ENCODE measurements around the gene ZDHHC3.

Gene ZDHHC3, protein sequence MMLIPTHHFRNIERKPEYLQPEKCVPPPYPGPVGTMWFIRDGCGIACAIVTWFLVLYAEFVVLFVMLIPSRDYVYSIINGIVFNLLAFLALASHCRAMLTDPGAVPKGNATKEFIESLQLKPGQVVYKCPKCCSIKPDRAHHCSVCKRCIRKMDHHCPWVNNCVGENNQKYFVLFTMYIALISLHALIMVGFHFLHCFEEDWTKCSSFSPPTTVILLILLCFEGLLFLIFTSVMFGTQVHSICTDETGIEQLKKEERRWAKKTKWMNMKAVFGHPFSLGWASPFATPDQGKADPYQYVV

DNA sequence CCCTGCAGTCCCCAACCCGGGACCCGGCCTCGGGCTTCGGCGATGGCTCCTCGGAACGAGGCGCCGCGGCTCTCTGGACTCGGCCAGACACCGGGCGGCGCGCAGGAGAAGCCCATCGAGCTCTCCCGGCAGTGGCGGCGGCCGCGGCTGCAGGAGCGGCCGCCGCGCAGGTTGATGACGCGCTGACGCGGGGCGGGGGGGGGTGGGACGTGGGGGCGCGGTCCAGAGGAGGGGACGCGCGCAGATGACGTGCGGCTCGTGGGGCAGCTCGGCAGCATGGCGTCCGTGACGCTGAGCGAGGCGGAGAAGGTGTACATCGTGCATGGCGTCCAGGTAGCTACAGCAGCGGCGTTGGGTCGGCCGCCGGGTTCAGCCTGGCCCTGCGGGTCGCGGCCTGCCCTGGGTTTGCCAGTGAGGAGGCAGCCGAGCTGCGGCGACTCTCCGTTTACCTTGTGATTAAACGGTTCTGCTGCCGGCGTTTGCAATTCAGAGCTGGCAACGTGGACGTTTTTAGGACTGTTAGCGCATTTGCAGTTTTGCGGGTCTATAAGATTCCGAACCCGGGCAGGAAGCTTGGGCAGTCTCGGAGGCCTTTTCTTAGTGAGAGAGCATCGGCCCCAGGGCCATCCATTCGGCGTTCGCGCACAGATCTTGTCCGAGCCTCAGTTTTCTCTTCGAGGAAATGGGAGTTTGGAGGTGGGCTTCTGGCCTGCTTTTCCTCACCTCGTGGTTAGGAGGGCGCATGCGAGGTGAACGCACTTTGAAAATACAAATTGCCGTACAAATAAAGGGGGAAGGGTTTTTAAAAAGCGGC, at the start of gene ZDHHC3, which contains the start of gene EXOSC7:
ZDHHC3 (minus strand) TSS at position 173 of the 814 bp plus-strand sequence. CDS start 16,738 bp downstream, outside the sequence.
EXOSC7 (plus strand) TSS at position 243 of the 814 bp plus-strand sequence; CDS start at position 277, 34 bp downstream.
- peak; percentile 74 for DNase-seq

DNA sequence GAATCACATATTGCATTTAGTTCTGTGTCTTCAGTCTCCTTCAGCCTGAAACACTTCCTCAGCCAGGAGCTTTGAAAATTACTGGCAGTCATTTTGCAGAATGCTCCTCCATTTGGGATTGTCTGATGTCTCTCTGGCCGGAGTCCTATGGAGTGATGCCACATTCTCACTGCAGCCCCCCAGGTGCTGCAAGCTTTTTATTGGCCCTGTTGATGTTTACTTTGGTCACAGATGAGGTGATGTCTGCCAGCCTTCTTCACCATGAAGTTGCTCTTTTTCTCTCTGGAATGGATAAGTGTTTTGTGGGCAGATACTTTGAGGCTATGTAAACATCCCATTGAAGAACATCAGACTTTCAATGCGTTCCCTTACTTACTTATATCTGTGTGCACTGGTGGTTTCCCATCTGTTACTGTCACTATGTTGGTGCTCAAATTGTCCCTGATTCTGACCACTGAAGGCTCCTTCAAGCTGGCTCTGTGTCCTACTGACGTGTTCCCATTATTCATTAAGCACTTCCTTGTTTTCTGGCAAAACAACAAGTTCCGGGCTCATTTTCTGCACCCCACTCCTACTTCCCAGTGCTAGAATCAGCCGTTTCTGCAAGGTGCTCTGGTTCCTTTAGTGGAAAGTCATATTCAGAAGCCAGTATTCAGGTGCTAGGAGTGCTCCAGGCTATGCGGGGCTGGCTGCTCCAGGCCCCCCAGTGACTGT, 48.7 kb upstream of the ZDHHC3 start:
- no peak for DNase-seq

DNA sequence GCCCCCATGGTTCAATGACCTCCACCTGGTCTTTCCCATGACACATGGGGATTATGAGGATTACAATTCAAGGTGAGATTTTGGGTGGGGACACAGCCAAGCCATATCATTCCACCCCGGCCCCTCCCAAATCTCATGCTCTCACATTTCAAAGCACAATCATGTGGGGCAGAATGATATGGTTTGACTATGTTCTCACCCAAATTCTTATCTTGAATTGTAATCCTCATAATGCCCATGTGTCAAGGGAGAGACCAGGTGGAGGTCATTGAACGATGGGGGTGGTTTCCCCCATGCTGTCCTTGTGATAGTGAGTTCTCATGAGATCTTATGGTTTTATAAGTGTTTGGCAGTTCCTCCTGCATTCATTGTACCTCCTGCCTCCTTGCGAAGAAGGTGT, 47.7 kb upstream of the ZDHHC3 start:
- DNase-seq = no peak

DNA sequence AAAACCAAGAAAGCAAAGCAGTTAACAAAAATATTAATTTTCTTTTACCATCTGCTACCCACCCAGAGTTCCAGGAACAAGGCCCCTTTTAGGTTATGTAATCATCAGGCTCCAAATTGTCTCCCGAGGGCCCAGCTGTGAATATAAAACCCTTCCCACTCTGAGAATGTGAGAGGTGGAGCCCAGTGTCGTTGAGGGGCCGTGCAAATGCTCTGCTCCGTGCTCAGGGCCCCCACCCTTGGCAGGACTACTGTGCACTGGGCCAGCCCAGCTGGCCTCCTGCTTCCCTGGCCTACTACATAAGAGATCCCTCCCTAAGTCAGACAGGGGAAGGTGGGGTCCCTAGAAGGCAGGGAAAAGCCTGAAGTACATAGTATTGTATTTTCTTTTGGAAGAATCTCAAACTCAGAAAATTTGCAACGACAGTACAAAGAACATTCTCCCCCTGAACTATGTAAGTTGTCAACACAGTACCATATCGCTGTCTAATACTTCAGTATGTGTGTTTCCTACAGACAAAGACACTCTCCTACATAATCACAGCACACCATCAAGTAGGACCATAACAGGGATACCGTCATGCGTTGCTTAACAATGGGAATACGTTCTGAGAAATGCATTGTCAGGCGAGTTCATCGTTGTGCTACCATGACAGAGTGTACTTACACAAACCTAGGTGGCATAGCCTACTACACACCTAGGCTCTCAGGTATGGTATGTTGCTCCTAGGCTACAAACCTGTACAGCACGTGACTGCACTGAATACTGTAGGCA, 45.7 kb upstream of the ZDHHC3 start:
- no peak for DNase-seq

DNA sequence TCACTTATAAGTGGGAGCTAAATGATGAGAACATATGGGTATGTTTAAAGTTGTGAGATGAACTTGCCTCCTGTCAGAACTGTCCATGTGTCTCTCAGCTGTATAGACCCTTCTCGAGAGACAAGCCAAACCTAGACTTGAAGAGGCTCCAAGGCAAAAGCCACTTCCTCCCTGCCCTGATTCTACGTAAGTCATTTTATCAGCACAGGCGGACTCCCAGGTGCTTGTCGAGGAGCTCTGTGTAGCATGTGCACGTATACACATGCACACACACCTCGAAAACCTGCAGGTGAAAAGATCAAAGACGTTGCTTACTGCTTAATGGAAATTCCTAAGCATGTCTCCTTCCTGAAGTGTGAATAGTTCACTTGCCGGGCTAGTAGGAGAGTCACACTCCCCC, 44.6 kb upstream of the ZDHHC3 start:
- no peak for DNase-seq

DNA sequence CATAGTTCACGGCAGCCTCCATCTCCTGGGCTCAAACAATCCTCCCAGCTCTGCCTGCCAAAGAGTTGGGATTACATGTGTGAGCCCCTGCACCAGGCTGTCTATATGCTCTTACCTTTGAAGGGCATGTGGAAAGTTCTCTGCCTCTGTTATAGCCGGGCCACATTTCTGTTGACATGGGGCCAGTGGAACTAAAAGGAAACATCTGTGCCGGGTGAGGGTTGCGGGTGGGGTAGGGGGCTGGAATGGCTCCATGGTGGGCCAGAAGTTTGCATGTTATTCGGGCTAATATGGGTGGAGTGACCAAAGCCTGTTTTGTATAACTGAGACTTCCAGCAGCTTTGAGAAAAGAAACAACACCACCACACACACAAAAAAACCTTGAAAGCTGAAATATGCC, 41.8 kb upstream of the ZDHHC3 start:
- DNase-seq = no peak

DNA sequence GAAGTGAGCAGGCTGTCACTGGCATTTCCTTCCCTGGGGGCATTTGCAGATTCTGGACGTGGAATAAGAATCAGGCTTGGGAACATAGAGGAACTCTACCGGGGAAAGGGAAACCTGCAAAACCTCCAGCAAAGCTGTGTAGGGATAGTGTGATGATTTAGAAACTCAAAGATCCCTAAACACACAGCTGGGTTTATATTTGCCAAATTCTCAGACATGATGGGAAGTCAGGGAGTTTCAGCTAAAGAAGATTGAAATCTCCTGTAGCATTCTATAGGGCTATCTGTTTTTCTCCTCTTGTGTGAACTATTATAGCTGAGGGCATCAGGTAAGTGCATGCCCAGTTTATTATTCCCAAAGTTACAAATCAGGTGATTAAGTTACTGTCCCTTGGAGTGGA, 40.9 kb upstream of the ZDHHC3 start:
- DNase-seq = no peak

DNA sequence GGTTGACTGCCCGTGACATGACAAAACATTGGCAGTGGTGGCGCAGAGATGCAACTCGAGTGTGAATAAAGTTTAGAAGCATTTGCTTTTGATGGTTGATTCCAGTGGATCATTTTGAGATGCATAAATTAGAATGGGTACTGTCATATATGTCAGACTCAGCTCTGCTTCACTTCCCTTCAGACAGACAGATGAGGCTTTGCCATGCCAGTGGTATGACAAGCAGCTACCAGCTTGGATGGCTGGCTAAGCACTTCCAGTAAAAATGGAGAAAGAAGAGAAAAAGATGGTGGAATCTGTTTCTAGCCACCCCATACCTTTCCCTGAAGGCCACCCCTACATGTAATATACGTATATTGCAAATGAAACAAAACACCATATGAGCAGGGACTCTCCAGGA, 36.6 kb upstream of the ZDHHC3 start:
- DNase-seq = no peak

DNA sequence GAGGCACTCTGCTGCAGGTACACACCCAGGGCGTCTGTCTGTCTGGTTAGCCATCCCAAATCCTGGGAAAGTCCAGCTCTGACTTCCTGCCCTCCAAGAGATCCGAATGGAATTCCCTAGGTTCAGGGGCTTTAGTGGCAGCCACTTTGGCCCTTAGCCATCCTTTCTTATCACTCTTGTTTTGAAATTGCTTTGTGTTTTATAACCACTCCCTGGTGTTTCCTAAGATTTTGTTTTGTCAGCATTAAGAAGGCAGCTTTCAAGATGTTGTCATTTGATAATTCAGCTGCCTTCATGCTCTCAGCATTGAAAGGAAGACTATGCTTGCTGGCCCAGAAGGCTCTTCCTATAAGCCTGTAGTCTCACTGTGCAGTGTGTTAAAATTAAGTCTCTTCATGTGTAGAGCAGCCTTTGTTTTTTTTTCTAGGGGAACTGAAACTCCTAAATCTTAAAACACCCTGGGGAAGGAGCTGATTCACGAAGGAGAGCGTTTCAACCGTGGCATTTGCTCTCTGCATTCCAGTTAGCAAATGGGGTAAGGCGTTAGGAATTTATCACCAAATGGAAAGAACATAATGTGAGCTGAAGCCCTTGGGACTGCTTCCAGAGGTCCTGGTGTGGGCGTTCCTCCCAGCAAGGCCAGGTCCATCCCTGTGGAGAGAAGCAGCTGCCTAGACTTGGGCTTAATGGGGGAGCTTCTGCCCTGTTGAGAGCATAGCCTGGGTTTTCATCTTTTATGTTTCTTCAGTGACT, 36.0 kb upstream of the ZDHHC3 start:
- DNase-seq = peak; percentile 47

DNA sequence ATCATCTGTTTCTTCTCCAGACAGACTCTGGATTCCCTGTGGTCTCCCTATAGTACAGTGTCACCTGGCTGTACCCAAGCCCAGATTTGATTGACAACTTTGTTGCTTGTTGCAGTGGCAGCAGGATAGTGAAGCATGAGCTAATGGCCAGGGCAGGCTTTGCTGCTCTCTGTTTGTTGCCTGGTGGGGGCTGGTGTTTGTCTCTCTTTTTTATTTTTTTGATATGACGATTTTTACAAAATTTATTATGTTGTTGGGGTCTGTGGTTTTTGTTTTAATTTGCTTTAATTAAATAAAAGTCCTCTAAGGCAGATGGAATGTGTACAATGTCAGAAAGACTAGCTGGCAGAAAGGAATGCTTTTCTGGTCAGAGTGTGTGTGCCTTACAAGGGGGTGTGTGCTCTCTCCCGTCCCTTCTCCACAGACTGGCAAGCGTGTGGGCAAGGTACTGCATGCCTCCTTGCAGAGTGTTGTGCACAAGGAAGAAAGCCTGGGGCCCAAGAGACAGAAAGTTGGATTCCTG, 34.9 kb upstream of the ZDHHC3 start:
- peak; percentile 73 for DNase-seq

DNA sequence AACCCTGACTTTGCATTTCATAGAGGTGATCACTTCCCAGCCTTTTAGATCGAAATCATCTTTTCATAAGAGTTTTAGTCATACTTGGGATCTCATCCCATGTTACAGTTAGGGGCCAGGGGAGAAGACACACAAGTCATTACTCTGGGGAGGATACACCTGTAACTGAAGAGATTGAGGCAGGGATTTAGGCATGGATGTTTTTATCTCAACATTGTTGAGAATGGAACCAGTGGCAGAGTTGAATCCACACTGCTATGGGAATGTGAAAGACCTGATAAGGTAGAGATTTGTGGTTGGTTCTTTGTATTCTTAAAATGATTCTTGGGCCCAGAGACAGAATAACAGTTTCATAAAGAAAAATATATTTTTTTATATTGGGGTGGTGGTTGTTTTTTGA, 33.9 kb upstream of the ZDHHC3 start:
- DNase-seq = no peak

DNA sequence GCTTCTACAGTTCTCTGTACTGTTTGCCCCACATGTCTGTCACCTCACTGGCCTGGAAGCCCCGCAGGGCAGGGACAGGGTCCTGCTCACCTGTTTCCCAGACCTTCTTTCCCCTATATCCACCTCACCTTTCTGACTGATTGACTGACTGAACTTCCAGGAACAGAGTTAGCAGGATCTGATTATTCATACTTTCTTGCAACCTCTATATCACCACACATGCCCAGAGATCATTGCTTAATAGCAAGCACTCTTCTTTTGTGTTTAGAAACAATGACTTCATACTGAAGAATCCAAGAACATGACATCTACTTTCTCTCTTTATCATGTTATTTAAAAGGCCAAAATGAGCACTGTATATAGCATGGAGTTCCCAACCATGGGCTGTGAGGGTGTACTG, 32.1 kb upstream of the ZDHHC3 start:
- DNase-seq = no peak

DNA sequence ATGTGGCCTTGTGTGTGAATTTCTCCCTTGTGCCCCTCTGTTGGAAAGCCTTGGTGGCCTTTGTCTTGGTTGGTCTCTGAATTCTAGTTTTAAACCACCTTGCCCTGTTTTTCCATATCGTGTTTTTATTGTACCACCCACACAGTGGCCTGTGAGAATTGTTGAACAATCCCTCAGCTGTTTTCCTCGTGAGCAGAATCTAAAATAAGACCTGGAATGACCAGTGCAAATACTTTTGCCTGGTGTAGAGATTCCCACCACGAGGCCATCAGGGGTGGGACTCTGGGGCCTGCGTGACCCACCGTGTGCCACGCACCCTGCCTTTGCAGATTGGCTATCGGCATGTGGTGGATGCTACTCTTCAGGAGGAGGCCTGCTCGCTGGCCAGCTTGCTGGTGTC, 31.1 kb upstream of the ZDHHC3 start:
- DNase-seq = no peak

DNA sequence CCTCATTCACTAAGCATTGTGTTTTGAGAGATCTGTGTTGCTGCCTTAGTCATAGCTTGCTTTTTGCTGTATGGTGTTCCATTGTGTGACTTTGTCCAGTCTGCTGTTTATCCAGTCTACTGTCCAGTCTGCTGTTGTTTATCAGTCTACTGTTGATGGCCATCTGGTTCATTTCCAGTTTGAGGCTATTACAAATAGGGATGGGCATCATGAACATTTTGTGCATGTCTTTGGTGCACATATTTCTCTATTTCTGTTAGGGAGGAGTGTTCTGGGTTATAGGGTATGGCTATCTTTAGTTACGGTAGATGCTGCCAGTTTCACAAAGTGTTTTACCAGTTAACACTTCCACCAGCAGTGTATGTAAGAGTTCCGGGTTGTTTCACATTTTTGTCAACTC, 27.9 kb upstream of the ZDHHC3 start:
- DNase-seq = no peak

DNA sequence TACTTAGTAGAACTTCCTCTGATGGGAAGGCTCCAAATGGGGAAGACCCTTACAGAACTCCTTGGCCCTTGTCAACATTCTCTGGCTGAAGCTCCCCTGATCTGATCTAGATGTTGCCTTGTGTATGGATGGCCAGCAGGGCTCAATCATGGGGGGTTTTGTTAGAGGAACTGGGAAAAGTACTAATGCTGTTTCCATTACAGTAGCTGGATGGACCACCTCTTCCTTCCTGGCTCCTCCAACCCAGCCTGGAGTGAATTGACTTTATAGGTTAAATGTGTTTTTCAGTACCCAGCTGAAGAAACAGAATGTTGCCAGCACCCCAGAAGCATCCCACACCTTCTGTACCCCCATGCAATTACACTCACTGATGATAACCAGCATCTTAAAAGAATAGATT, 27.4 kb upstream of the ZDHHC3 start:
- DNase-seq = no peak

DNA sequence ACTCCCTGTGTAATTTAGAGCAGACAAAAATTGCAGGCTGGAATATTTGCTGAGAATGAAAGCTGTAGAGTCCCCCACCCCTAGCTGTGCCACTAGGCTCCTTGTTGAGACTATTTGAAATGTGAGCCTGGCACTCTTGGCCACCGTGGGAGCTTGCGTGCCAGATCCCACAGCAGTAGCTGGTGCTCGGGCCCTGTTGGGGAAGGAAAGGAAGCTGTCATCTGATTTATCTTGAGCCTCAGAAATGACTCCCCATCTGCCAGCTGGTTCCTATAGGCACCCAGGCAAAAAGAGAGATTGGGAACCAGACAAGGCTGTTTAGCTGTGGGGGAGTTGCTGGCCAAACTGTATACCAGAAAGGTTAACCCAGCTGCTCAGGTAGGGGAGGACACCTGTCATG, 26.7 kb upstream of the ZDHHC3 start:
- DNase-seq = no peak

DNA sequence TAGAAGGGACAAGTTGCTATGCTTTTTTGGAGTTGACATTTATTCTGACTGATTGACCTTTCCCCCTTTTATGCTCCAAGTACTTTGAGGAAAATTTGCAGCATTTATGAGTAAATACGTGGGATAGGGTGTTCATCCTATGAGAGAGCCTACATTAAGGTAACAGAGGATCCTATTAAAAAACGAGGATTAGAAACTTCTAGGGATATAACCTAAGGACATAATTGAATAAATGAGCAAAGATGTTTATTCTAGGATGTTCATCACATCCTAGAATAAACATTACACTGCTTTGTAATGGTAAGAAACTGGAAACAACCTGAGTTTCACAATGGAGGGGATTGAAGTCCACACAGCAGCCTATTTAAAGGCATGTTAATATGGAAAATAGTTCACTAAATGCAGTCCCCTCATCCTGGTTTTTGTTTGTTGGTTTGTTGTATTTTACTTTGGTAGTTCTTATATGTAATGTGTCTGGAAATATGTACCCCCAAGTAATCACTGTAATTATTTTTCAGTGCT, 26.2 kb upstream of the ZDHHC3 start:
- no peak for DNase-seq

DNA sequence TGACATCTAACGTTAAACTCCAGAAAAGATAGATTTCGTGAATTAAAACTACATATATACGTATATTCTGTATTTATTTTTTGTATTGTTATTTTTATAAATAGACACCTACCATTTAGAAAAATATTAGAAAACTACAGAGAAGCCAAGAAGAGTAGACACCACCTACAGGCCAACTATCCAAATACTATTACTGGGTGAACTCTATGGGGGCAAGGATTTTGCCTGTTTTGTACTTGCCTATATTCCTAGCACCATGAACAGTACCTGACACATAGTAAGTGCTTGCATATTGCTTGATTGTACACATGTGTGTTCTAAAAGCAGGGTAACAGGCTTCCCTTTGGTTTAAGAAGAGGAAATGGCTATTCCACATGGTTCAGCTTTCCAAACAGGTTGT, 25.8 kb upstream of the ZDHHC3 start:
- no peak for DNase-seq

DNA sequence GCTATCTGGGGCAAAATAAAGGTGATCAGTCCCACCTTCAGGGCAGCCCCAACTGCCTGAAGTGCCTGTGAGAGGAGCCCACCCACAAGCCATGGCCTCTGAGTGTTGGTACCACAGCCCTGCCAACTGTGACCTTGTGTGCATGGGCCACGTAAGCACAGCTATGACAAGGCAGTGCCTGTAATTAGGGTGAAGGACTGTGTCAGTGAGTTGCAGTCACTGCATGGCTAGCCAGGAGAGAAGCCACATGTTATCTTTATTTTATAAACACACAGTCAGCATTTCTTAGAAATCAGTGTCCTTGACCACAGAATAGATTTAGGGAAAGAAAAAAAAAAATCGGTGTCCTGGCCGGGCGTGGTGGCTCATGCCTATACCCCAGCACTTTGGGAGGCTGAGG, 24.8 kb upstream of the ZDHHC3 start:
- DNase-seq = no peak

DNA sequence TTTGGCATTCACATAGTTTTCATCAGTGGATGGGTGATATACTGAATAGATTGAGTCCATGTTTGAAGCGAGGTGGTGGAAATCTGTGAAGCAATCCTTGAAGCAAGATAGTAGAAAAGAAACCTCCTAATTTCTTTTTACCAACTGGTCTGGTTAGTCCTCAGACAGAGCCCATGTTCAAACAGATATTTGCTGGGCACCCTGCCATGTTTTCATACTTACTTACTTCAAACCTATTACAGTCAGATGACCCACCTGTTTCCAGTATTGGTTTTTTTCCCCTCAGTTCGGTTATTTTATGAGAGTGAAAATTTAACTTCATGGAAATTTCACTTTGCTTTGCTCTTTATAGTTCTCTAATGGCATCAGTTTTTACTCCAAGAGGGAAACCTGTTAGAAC, 23.8 kb upstream of the ZDHHC3 start:
- DNase-seq = no peak

DNA sequence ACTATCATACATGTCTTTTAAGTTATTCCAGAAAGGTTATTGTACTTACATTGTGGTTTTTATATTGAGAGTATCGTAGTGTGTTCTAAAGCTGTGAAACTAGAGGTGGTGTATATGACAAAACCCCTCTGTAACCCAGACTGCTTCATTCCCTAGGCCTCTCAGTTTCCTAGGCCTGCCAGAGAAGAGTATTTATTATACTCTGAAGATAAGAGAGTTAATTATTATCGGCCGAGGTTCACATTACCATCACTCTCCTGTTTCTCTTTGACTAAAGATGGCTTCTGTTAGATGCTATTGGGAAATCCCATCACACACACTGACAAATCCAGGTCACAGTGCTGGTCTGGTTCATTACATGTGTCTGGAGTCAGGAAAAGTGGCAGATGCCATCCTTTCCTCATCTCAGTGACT, 20.6 kb upstream of the ZDHHC3 start:
- DNase-seq = no peak
